H1 (cell line): Measurements from ENCODE around the gene PTPN5.

ENCODE experiments used
- CTCF ChIP-seq, 3 experiments: IDR thresholded peaks; 1 replicate in 2 of 3; 2 replicates in 1 of 3; pipeline versions ENCODE4 v1.5.1 to v1.6.1; 2011; ENCODE audit warnings: low read length in 3 of 3, mild to moderate bottlenecking in 3 of 3, inconsistent platforms in 2 of 3, low read depth in 1 of 3, moderate library complexity in 1 of 3; ENCODE audit not compliant: insufficient read depth in 1 of 3; ENCODE audit errors: control extremely low read depth in 1 of 3
- E2F6 ChIP-seq: IDR thresholded peaks from 2 replicates; pipeline ENCODE4 v1.6.1; 2012; ENCODE audit warnings: inconsistent platforms
- EZH2 ChIP-seq: fragments of 200-600 bp; sonication (generic); IDR thresholded peaks from 2 replicates; pipeline ENCODE4 v1.7.1; 2012; ENCODE audit warnings: low read depth, mild to moderate bottlenecking, moderate library complexity, low read length, inconsistent platforms; ENCODE audit not compliant: severe bottlenecking
- FOSL1 ChIP-seq: IDR thresholded peaks from 2 replicates; pipeline ENCODE4 v1.6.1; 2011; ENCODE audit warnings: mild to moderate bottlenecking, low read depth, low read length, moderate library complexity; ENCODE audit not compliant: insufficient read depth
- MAX ChIP-seq: IDR thresholded peaks from 2 replicates; pipeline ENCODE4 v1.6.1; 2012; ENCODE audit warnings: inconsistent platforms
- RBBP5 ChIP-seq: IDR thresholded peaks from 2 replicates; pipeline ENCODE4 v1.7.1; 2012; ENCODE audit warnings: low read depth, mild to moderate bottlenecking, inconsistent platforms, low read length, moderate library complexity, borderline replicate concordance
- SIN3A ChIP-seq, 2 experiments: IDR thresholded peaks in 1 of 2; conservative IDR thresholded peaks in 1 of 2; 2 replicates each; pipeline ENCODE4 v1.6.1; 2011 to 2012; ENCODE audit warnings: low read length in 2 of 2, improper control_type of control experiment in 1 of 2, low read depth in 1 of 2, mild to moderate bottlenecking in 1 of 2
- SP1 ChIP-seq: IDR thresholded peaks from 2 replicates; pipeline ENCODE4 v1.6.1; 2011; ENCODE audit warnings: low read depth, low read length
- YY1 ChIP-seq: IDR thresholded peaks from 2 replicates; pipeline ENCODE4 v1.6.1; 2011; ENCODE audit warnings: low read depth, mild to moderate bottlenecking, low read length

GRCh38 chr11:18761741-18762140 lies 29.9 kb downstream of the PTPN5 start:
- no peak for TF ChIP-seq E2F6
- no peak for TF ChIP-seq RBBP5
- TF ChIP-seq EZH2 = no peak
- TF ChIP-seq SP1 = no peak
- no peak for TF ChIP-seq SIN3A (conservative IDR thresholded peaks at IDR 0.05 in 1 of 2, IDR thresholded peaks at IDR 0.05 in 1 of 2; ENCODE audit: low read depth in 1 of 2, low read length in 2 of 2)
- TF ChIP-seq MAX = no peak
- TF ChIP-seq CTCF (IDR thresholded peaks at IDR 0.05; ENCODE audit: control extremely low read depth in 1 of 3, insufficient read depth in 1 of 3, low read depth in 1 of 3, low read length in 3 of 3) = no peak
- TF ChIP-seq YY1 = no peak
- TF ChIP-seq FOSL1 = no peak
